K562 treated with DMSO at 1 percent for 24 hours (cell line): Measurements from ENCODE around the gene UBE2D3. TPM values are rescaled to one million over a fixed set of nuclear protein-coding genes. Genes with fewer than 3 reads are reported as not detected.

Source experiments
- total RNA-seq: library from RNA; unstranded; fragments of 300-600 nt; gene quantifications from 2 replicates; pipeline ENCODE4 v1.2.3, GENCODE V29; 2022; ENCODE audit warnings: low read depth; ENCODE audit not compliant: insufficient read depth

UBE2D3 gene
- total RNA-seq = 153 and 161 TPM in 2 replicates

DNA sequence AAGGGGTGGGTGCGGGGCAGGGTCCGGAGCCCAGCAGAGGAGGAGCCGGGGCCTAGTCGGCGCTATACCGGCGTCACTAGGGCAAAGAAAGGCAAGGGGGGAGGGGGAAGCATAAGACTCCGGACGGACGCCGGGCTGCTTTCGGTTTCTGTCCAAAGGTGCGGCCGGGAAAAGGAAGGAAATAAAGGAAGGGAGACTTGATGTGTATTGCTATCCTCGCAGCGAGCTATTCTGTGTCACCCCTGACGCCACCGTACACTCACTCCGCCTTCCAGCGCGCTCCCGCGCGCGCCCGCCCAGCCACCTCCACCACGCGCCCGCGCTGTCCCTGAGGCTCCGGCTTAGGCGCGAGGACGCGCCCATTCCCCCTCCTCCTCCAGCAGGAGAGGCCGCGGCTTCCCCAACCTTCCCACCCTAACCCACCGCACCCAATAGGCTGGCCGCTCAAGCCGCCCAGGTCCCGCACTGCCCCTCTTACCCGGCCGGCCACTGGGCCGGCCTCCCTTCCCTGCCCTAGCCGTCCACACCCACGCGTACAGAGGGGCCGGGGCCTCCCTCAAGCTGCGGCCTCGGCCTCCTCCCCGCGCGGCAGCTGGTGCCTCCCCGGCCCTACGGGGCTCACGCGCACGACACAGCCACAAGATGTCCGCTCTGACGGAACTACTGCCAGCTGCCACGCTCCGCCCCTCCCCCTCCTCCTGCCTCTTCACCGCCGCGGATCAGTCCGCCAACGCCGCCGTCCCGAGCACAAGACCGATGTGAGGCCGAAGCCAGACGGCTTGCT, at the start of gene UBE2D3:
TSS of gene UBE2D3 (minus strand) at position 662 of the 784 bp plus-strand sequence. CDS start 1,043 bp downstream, outside the sequence.

GRCh38 chr4:102868781-102869568, 41.6 kb upstream of the UBE2D3 start, which contains the start of gene CISD2:
TSS of gene CISD2 (plus strand) at chr4:102868992. CDS start at chr4:102869085, 93 bp downstream.

DNA sequence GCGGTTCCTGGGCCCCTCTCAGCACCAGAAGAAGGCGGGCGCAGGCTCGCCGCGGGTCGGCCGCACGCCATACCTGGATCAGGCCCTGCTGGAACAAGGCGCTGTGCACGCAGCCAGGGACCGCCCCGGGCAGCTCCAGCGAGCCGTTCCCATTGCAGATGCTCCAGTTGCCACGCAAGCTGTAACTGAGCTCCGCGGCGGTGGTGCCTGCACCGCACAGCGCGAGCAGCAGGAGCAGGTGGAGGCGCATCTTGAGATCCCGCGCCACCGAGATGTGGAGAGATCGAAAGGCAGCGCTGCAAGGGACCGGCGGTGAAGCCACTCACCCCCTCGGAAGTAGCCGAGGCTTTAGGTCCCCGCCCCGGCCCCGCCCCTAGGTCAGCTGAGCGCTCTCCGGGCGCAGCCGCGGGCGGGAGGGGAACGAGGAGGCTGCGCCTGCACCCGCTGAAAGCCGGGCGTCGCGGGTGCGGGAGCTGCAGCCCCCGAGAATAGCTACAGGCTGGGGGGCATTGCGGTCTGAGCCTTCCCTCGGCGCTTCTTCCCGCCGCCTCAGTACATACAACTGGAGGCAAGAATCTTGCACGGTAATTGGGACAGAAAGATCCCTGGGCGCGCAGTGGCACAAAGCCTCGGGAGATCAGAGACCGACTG, 66.6 kb downstream of the UBE2D3 start, which contains the start of gene MANBA:
TSS of gene MANBA (minus strand) at position 324 of the 651 bp plus-strand sequence. CDS start at position 250, 74 bp downstream.

Other genes with a start within 250 kb of the UBE2D3 start
- 17.8 and 18.7 TPM in 2 replicates for gene MANBA, start 66.6 kb downstream of the UBE2D3 start, total RNA-seq
- gene CISD2, start 41.4 kb upstream of the UBE2D3 start, total RNA-seq = 34.4 and 41.7 TPM in 2 replicates
- gene SLC9B1, start 192.2 kb upstream of the UBE2D3 start, total RNA-seq = not detected in 2 replicates
- 6.1 and 6.5 TPM in 2 replicates for gene SLC9B2, start 249.2 kb upstream of the UBE2D3 start, total RNA-seq